Measurements from ENCODE around the gene LYPD6. TPM values are rescaled to one million over a fixed set of nuclear protein-coding genes. Genes with fewer than 3 reads are reported as not detected.

Gene LYPD6, protein sequence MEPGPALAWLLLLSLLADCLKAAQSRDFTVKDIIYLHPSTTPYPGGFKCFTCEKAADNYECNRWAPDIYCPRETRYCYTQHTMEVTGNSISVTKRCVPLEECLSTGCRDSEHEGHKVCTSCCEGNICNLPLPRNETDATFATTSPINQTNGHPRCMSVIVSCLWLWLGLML
- total RNA-seq (2014; rRNA removed; shearing (Covaris generic)), result not detected in 2 replicates
- total RNA-seq (2022), result not detected in 2 replicates
- Bru-seq, nascent RNA, result percentile 2 among the genes with signal in this experiment
- percentile 1 among the genes with signal in this experiment for BruChase-seq, experiment 1, labeled RNA remaining after a 6-hour chase
- BruChase-seq, experiment 2, labeled RNA remaining after a 2-hour chase, result percentile 5 among the genes with signal in this experiment
- long read RNA-seq, result 0 reads

DNA sequence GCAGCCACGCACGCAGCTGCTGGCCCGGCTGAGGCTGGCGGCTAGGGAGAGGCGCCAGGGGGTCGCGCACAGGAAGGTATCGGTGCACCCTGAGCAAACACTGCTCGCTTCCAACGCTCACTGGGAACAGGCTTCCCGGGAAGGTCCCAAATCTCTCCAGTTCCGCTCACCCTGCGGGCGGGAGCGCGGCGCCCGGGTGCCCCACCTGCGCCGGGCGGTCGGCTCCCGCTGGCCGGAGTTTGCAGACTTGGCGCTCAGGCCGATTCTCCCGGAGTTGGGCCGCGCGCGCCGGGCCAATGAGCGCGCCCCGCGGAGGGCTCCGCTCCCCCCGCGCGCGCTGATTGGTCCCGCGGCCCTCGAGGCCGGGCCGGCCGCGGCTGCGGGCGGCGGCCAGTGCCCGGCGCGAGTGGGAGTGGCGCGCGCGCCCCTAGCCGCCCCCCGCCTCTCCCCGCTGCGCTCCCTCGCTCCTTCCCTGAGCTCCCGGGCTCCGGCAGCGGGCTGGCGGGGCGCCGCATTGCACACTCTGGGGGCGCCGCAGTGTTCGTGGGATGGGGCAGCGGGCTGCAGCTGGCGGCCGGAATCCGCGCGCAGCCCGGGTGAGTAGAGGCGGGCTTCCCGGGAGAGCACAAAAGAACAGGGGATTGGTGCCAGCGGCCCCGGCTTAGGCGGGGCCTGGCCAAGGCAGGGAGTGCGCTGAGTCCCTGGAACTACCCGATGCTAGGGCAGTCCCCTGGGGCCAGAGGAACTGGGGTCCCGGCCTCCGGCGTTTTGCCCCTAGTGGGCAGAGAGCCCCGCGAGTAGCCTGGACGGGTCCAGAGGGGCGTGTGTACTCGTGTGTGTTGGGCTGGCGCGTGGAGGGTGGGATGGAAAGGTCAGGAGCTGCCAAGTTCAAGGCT, at the start of gene LYPD6:
Gene LYPD6 (plus strand): TSS at position 461 of the 896 bp plus-strand sequence. CDS start 107,122 bp downstream, outside the sequence.
- CTCF ChIA-PET (ENCODE audit: unreplicated experiment), result no interaction called here
- BruUV-seq (replicated peaks), result no TSS peak
- Histone ChIP-seq H4K20me1 (ENCODE audit: insufficient read depth, low read length) (no peaks in the 10 kb centered on the region), H3K4me1 (ENCODE audit: insufficient read depth, low read length, poor library complexity, severe bottlenecking) (no peaks in the 10 kb centered on the region), H3K4me3 (ENCODE audit: low read depth, low read length, poor library complexity, severe bottlenecking) (no peak within 1 kb of the TSS), H3K9me2 (ENCODE audit: insufficient read depth, low read length) (no peaks in the 10 kb centered on the region), H3K27ac (ENCODE audit: low read depth, low read length, poor library complexity, severe bottlenecking) (no peak within 1 kb of the TSS), H3K36me3 (ENCODE audit: insufficient read depth, low read length) (no peaks in the 10 kb centered on the region), H3K9me3 (ENCODE audit: low read length) (no peaks in the 10 kb centered on the region), H3K79me2 (ENCODE audit: insufficient read depth, low read depth, low read length) (no peaks in the 10 kb centered on the region), H3K4me2 (ENCODE audit: low read length) (no peak within 1 kb of the TSS), H2AFZ (ENCODE audit: low read length) (no peak within 1 kb of the TSS)
- intact Hi-C loops (cut with micrococcal nuclease; ENCODE audit: unreplicated experiment), result no loop called here
- TF ChIP-seq, protein P1, sequence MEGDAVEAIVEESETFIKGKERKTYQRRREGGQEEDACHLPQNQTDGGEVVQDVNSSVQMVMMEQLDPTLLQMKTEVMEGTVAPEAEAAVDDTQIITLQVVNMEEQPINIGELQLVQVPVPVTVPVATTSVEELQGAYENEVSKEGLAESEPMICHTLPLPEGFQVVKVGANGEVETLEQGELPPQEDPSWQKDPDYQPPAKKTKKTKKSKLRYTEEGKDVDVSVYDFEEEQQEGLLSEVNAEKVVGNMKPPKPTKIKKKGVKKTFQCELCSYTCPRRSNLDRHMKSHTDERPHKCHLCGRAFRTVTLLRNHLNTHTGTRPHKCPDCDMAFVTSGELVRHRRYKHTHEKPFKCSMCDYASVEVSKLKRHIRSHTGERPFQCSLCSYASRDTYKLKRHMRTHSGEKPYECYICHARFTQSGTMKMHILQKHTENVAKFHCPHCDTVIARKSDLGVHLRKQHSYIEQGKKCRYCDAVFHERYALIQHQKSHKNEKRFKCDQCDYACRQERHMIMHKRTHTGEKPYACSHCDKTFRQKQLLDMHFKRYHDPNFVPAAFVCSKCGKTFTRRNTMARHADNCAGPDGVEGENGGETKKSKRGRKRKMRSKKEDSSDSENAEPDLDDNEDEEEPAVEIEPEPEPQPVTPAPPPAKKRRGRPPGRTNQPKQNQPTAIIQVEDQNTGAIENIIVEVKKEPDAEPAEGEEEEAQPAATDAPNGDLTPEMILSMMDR (conservative IDR thresholded peaks at IDR 0.05; ENCODE audit: low read length), result no peak
- TF ChIP-seq EZH2phosphoT487 (IDR thresholded peaks at IDR 0.05; ENCODE audit: borderline replicate concordance, low read depth, low read length), result no peak
- DNase-seq (ENCODE audit: low spot score), result no peak
- POLR2A ChIA-PET, result no interaction called here

DNA sequence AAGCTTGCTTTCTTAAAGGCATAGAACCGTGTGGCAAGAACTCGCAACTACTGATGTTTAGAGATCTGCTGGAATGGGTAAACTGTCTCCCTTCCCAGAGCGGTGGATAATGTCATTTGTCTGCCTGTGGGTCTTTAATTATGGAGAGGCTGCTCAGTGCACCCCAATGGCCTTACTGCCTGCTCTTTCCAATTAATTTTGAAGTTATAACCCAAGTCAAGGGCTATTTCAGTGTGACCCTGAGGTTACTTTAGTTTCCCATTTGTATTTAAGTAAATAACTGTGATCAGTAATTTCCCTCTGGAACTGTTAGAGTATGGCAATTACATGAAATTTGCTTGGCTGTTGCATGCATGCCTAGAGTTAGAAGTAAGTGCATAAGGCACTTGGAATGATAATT, 48.9 kb upstream of the LYPD6 start:
- intact Hi-C loops (cut with micrococcal nuclease; ENCODE audit: unreplicated experiment), result no loop called here
- Histone ChIP-seq H3K9me2 (ENCODE audit: insufficient read depth, low read length) (no peaks in the 10 kb centered on the region), H3K4me1 (ENCODE audit: insufficient read depth, low read length, poor library complexity, severe bottlenecking) (no peaks in the 10 kb centered on the region), H3K27ac (ENCODE audit: low read depth, low read length, poor library complexity, severe bottlenecking) (no peak overlapping the region), H3K36me3 (ENCODE audit: insufficient read depth, low read length) (no peaks in the 10 kb centered on the region), H3K4me2 (ENCODE audit: low read length) (no peak overlapping the region), H2AFZ (ENCODE audit: low read length) (no peak overlapping the region), H3K9me3 (ENCODE audit: low read length) (no peaks in the 10 kb centered on the region), H4K20me1 (ENCODE audit: insufficient read depth, low read length) (no peaks in the 10 kb centered on the region), H3K4me3 (ENCODE audit: low read depth, low read length, poor library complexity, severe bottlenecking) (no peak overlapping the region), H3K79me2 (ENCODE audit: insufficient read depth, low read depth, low read length) (no peaks in the 10 kb centered on the region)
- POLR2A ChIA-PET, result no interaction called here
- CTCF ChIA-PET (ENCODE audit: unreplicated experiment), result interaction anchor here (0.5 kb wide), 1 partner anchor 1214 kb away, joined by 3 read pairs; no protein-coding TSS in a partner anchor
- DNase-seq (ENCODE audit: low spot score), result no peak
- no TSS peak for BruUV-seq (replicated peaks)
- TF ChIP-seq, protein P1 (conservative IDR thresholded peaks at IDR 0.05; ENCODE audit: low read length), result no peak
- TF ChIP-seq EZH2phosphoT487 (IDR thresholded peaks at IDR 0.05; ENCODE audit: borderline replicate concordance, low read depth, low read length), result no peak

Data from OCI-LY7 (cell line).